OCI-LY3 (cell line): ENCODE data around the gene CNR1.

ENCODE experiments used
- CTCF ChIP-seq: fragments of 200-600, 300-600 bp; sonication (generic); IDR thresholded peaks from 2 replicates; pipeline ENCODE4 v1.5.1; 2014; ENCODE audit warnings: antibody characterized with exemption, low read length, low read depth
- EZH2phosphoT487 ChIP-seq: fragments of 200-600 bp; shearing (Covaris generic); IDR thresholded peaks from 2 replicates; pipeline ENCODE4 v1.6.1; 2018; ENCODE audit warnings: antibody characterized with exemption, mixed run types, low read depth

- TF ChIP-seq CTCF = no peak
- no peak for TF ChIP-seq EZH2phosphoT487
These were observed 2.5 kb downstream of the CNR1 start for GRCh38 chr6:88163616-88164015.
